Mesothelial cell of epicardium (in vitro differentiated cells): Measurements from ENCODE around the gene CEP97. TPM values are rescaled to one million over a fixed set of nuclear protein-coding genes. Genes with fewer than 3 reads are reported as not detected.
"Not testable (repeated sequence)": the region's sequence is repeated elsewhere in the genome, so short reads cannot be mapped to it uniquely, and the experiment has no call there.

Experiments used
- DNase-seq, 2 experiments: peaks; one replicate each; pipeline ENCODE4 v3.0.0; 2021; ENCODE audit warnings: low spot score in 2 of 2; ENCODE audit not compliant: unreplicated experiment in 2 of 2
- H3K27ac Mint-ChIP-seq: 2 replicates; pipeline ENCODE4 v1.8.0; 2021; ENCODE audit warnings: mixed read lengths
- H3K27me3 Mint-ChIP-seq: 2 replicates; pipeline ENCODE4 v1.8.0; 2021; ENCODE audit warnings: low read depth, mixed read lengths
- H3K36me3 Mint-ChIP-seq: 2 replicates; pipeline ENCODE4 v1.8.0; 2021; ENCODE audit warnings: mixed read lengths
- H3K4me1 Mint-ChIP-seq: 2 replicates; pipeline ENCODE4 v1.8.0; 2021; ENCODE audit warnings: mixed read lengths
- H3K4me3 Mint-ChIP-seq: 2 replicates; pipeline ENCODE4 v1.8.0; 2021; ENCODE audit warnings: mild to moderate bottlenecking, moderate library complexity, mixed read lengths
- H3K9me3 Mint-ChIP-seq: 2 replicates; pipeline ENCODE4 v1.8.0; 2021; ENCODE audit warnings: mixed read lengths
- CTCF ChIP-seq: fragments of 200-600 bp; sonication (generic); IDR thresholded peaks from one replicate; pipeline ENCODE4 v1.5.0; 2021; ENCODE audit warnings: antibody characterized with exemption; ENCODE audit not compliant: unreplicated experiment
- total RNA-seq: library from RNA; stranded (reverse); gene quantifications from 3 replicates; pipeline ENCODE4 v1.2.1, GENCODE V29; 2021

Gene CEP97
- total RNA-seq, 1 donor from 2014 or later = 18.7 TPM

GRCh38 chr3:101701696-101702634 lies 22.4 kb upstream of the CEP97 start:
- no peak for TF ChIP-seq CTCF
- no peaks in the 10 kb centered on the region for H3K36me3 Mint-ChIP-seq
- no peaks in the 10 kb centered on the region for H3K27me3 Mint-ChIP-seq
- H3K4me1 Mint-ChIP-seq = no peaks in the 10 kb centered on the region
- no peak overlapping the region for H3K4me3 Mint-ChIP-seq
- no peak overlapping the region for H3K27ac Mint-ChIP-seq
- DNase-seq = no peak
- no peaks in the 10 kb centered on the region for H3K9me3 Mint-ChIP-seq

- Mint-ChIP-seq H3K36me3 (no peaks in the 10 kb centered on the region), H3K4me1 (no peaks in the 10 kb centered on the region), H3K27ac (no peak overlapping the region), H3K9me3 (no peaks in the 10 kb centered on the region), H3K4me3 (no peak overlapping the region), H3K27me3 (no peaks in the 10 kb centered on the region)
- no peak for TF ChIP-seq CTCF
- DNase-seq = no peak
These were observed 21.7 kb upstream of the CEP97 start for GRCh38 chr3:101702726-101703125.

- Mint-ChIP-seq H3K27me3 (no peaks in the 10 kb centered on the region), H3K9me3 (no peaks in the 10 kb centered on the region), H3K4me1 (no peaks in the 10 kb centered on the region), H3K36me3 (no peaks in the 10 kb centered on the region), H3K27ac (no peak overlapping the region), H3K4me3 (no peak overlapping the region)
- TF ChIP-seq CTCF = no peak
- no peak for DNase-seq
These were observed 21.2 kb upstream of the CEP97 start for GRCh38 chr3:101703169-101703568.

GRCh38 chr3:101704639-101705038 lies 19.8 kb upstream of the CEP97 start:
- H3K27ac Mint-ChIP-seq, H3K36me3 Mint-ChIP-seq, H3K4me3 Mint-ChIP-seq, H3K9me3 Mint-ChIP-seq, H3K4me1 Mint-ChIP-seq, H3K27me3 Mint-ChIP-seq, DNase-seq: not testable (repeated sequence)

- Mint-ChIP-seq H3K27me3 (peaks cover 5% of the 10 kb centered on the region), H3K36me3 (no peaks in the 10 kb centered on the region), H3K9me3 (no peaks in the 10 kb centered on the region), H3K4me3 (no peak overlapping the region), H3K27ac (no peak overlapping the region), H3K4me1 (no peaks in the 10 kb centered on the region)
- DNase-seq = no peak
- TF ChIP-seq CTCF = no peak
These were observed 15.3 kb upstream of the CEP97 start for GRCh38 chr3:101709126-101709525.

- DNase-seq = no peak
- TF ChIP-seq CTCF = no peak
- no peaks in the 10 kb centered on the region for H3K9me3 Mint-ChIP-seq
- no peaks in the 10 kb centered on the region for H3K27me3 Mint-ChIP-seq
- H3K4me1 Mint-ChIP-seq = no peaks in the 10 kb centered on the region
- H3K4me3 Mint-ChIP-seq = no peak overlapping the region
- H3K36me3 Mint-ChIP-seq = no peaks in the 10 kb centered on the region
- H3K27ac Mint-ChIP-seq = no peak overlapping the region
These were observed 6.0 kb upstream of the CEP97 start for GRCh38 chr3:101718455-101718854.
